ENCODE data around the gene NDFIP1. TPM values are rescaled to one million over a fixed set of nuclear protein-coding genes. Genes with fewer than 3 reads are reported as not detected.
"Not testable (repeated sequence)": the region's sequence is repeated elsewhere in the genome, so short reads cannot be mapped to it uniquely, and the experiment has no call there.

NDFIP1 gene
- total RNA-seq, 1 experiment from 2014 or later, result 49.3 TPM

DNA sequence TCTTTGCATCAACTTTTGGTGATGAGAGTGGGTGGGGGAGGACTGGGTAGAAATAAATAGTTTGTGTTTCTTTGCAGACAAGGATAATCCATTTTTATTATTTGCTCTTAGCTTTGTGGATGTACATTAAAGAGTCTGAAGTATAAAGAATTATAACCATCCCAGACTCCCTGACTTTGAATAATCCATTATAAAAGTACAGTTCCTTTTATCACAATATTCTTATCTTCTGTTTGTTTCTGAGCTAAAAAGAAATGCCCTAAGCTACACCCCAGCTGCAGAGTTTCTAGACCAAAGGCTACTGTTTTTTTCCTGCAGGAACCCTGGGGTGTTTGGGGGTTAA is 77.9 kb downstream of the NDFIP1 start:
- ChIA-PET CTCF (no interaction called here), POLR2A (ENCODE audit: low non-redundant PET) (no interaction called here)
- intact Hi-C loops (cut with micrococcal nuclease; ENCODE audit: unreplicated experiment), result no loop called here
- H3K27me3 ChIP-seq (replicated peaks; ENCODE audit: insufficient read depth, low read depth, low read length, poor library complexity), result no peaks in the 10 kb centered on the region
- no peaks in the 10 kb centered on the region for H3K4me1 ChIP-seq (ENCODE audit: insufficient read depth, low read length, poor library complexity, severe bottlenecking)
- H3K36me3 ChIP-seq (ENCODE audit: insufficient read depth, low read length, poor library complexity, severe bottlenecking), result no peaks in the 10 kb centered on the region
- BruUV-seq (replicated peaks), result no TSS peak
- H3K9me3 ChIP-seq (ENCODE audit: low read depth, low read length, poor library complexity, severe bottlenecking), result no peaks in the 10 kb centered on the region
- no peak overlapping the region for H3K4me3 ChIP-seq (ENCODE audit: low read depth, low read length, poor library complexity, severe bottlenecking)
- H3K27ac ChIP-seq (ENCODE audit: low read depth, low read length, poor library complexity, severe bottlenecking), result no peak overlapping the region
- TF ChIP-seq, protein P1, sequence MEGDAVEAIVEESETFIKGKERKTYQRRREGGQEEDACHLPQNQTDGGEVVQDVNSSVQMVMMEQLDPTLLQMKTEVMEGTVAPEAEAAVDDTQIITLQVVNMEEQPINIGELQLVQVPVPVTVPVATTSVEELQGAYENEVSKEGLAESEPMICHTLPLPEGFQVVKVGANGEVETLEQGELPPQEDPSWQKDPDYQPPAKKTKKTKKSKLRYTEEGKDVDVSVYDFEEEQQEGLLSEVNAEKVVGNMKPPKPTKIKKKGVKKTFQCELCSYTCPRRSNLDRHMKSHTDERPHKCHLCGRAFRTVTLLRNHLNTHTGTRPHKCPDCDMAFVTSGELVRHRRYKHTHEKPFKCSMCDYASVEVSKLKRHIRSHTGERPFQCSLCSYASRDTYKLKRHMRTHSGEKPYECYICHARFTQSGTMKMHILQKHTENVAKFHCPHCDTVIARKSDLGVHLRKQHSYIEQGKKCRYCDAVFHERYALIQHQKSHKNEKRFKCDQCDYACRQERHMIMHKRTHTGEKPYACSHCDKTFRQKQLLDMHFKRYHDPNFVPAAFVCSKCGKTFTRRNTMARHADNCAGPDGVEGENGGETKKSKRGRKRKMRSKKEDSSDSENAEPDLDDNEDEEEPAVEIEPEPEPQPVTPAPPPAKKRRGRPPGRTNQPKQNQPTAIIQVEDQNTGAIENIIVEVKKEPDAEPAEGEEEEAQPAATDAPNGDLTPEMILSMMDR (conservative IDR thresholded peaks at IDR 0.05; ENCODE audit: low read depth, low read length), result no peak
- no peak for TF ChIP-seq EZH2 (IDR thresholded peaks at IDR 0.05; ENCODE audit: borderline replicate concordance, low read depth, low read length, poor library complexity, severe bottlenecking)
- DNase-seq (ENCODE audit: low spot score), result no peak

DNA sequence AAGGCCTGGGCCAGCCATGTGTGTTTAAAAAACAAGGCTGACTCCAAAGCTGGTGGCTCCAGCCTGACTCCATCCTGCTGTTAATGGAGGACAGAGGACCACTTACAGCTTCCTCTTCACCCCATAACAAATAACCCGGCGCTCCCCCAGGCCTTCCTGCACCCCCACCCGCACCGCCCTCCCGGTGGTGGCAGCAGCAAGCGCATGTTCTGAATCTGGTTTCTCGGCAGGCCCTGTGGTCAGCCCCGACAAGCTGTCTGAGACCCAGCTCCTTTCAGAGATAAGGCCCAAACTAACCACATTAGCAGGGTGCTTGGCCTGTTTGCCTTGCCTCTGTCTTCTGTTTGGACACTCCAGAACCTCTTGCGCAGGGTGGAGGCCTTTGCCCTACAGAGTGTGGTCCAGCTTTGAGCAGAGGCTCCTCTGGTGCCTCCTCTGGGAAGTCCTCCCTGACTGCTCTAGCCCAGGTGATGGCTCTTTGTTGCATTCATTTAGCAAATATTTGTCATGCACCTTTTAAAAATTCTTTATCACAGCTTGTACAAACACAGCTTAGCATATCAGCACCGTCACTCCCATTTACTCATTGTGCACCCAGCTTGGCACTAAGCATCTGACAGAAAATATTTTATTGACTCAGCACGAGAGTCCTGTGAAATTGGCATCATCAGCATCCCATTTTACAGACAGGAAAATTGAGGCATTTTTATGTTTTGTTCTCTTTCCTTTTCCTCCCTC is 78.4 kb downstream of the NDFIP1 start:
- no peak for DNase-seq (ENCODE audit: low spot score)
- BruUV-seq (replicated peaks), result no TSS peak
- intact Hi-C loops (cut with micrococcal nuclease; ENCODE audit: unreplicated experiment), result no loop called here
- no peaks in the 10 kb centered on the region for H3K27me3 ChIP-seq (replicated peaks; ENCODE audit: insufficient read depth, low read depth, low read length, poor library complexity)
- no peak overlapping the region for H3K4me3 ChIP-seq (ENCODE audit: low read depth, low read length, poor library complexity, severe bottlenecking)
- H3K9me3 ChIP-seq (ENCODE audit: low read depth, low read length, poor library complexity, severe bottlenecking), result no peaks in the 10 kb centered on the region
- CTCF ChIA-PET, result no interaction called here
- POLR2A ChIA-PET (ENCODE audit: low non-redundant PET), result interaction anchor here (0.6 kb wide), 1 partner anchor 84 kb away, joined by 3 read pairs; no protein-coding TSS in a partner anchor
- no peak overlapping the region for H3K27ac ChIP-seq (ENCODE audit: low read depth, low read length, poor library complexity, severe bottlenecking)
- H3K4me1 ChIP-seq (ENCODE audit: insufficient read depth, low read length, poor library complexity, severe bottlenecking), result no peaks in the 10 kb centered on the region
- TF ChIP-seq, protein P1 (conservative IDR thresholded peaks at IDR 0.05; ENCODE audit: low read depth, low read length), result no peak
- TF ChIP-seq EZH2 (IDR thresholded peaks at IDR 0.05; ENCODE audit: borderline replicate concordance, low read depth, low read length, poor library complexity, severe bottlenecking), result no peak
- H3K36me3 ChIP-seq (ENCODE audit: insufficient read depth, low read length, poor library complexity, severe bottlenecking), result no peaks in the 10 kb centered on the region

DNA sequence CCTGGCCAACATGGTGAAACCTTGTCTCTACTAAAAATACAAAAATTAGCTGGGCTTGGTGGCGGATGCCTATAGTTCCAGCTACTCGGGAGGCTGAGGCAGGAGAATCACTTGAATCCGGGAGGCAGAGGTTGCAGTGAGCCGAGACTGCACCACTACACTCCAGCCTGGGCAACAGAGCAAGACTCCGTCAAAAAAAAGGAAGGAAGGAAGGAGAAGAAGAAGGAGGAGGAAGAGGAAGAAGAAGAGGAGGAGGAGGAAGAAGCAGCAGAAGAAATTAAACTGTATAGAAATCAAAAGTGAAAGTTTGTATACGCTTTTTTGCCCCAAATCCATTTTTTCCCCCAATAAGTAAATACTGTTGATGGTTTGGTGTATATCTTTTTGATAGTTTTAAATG is 80.1 kb downstream of the NDFIP1 start:
- H3K27ac ChIP-seq (ENCODE audit: low read depth, low read length, poor library complexity, severe bottlenecking); H3K4me3 ChIP-seq (ENCODE audit: low read depth, low read length, poor library complexity, severe bottlenecking); H3K27me3 ChIP-seq (replicated peaks; ENCODE audit: insufficient read depth, low read depth, low read length, poor library complexity); DNase-seq (ENCODE audit: low spot score); CTCF ChIA-PET; H3K36me3 ChIP-seq (ENCODE audit: insufficient read depth, low read length, poor library complexity, severe bottlenecking); BruUV-seq (replicated peaks); intact Hi-C loops (cut with micrococcal nuclease; ENCODE audit: unreplicated experiment); H3K9me3 ChIP-seq (ENCODE audit: low read depth, low read length, poor library complexity, severe bottlenecking); POLR2A ChIA-PET (ENCODE audit: low non-redundant PET); H3K4me1 ChIP-seq (ENCODE audit: insufficient read depth, low read length, poor library complexity, severe bottlenecking): not testable (repeated sequence)

DNA sequence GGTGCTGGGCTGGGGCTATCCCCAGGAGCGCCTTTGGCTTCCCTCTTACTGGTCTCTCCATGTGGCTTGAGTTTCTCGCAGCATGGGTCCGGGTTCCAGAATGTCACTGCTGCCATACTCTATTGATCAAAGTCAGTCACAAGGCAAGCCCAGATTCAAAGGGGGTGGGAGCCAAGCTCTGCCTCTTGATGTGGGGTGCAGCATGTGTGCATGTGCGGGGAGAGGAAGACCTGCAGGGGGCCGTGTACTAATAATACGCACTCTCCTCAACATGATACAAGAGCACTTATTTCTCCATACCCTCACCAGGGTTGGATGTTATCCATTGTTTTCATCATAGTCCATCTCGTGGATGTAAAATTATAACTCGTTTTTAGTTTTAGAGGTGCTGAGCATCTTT is 81.2 kb downstream of the NDFIP1 start:
- ChIA-PET CTCF (interaction anchor here (0.6 kb wide), 1 partner anchor 8 kb away, joined by 8 read pairs; no protein-coding TSS in a partner anchor), POLR2A (ENCODE audit: low non-redundant PET) (no interaction called here)
- H3K27ac ChIP-seq (ENCODE audit: low read depth, low read length, poor library complexity, severe bottlenecking), result no peak overlapping the region
- TF ChIP-seq, protein P1 (conservative IDR thresholded peaks at IDR 0.05; ENCODE audit: low read depth, low read length), result no peak
- no peak for TF ChIP-seq EZH2 (IDR thresholded peaks at IDR 0.05; ENCODE audit: borderline replicate concordance, low read depth, low read length, poor library complexity, severe bottlenecking)
- no TSS peak for BruUV-seq (replicated peaks)
- no peaks in the 10 kb centered on the region for H3K4me1 ChIP-seq (ENCODE audit: insufficient read depth, low read length, poor library complexity, severe bottlenecking)
- no peak for DNase-seq (ENCODE audit: low spot score)
- H3K9me3 ChIP-seq (ENCODE audit: low read depth, low read length, poor library complexity, severe bottlenecking), result no peaks in the 10 kb centered on the region
- intact Hi-C loops (cut with micrococcal nuclease; ENCODE audit: unreplicated experiment), result no loop called here
- H3K4me3 ChIP-seq (ENCODE audit: low read depth, low read length, poor library complexity, severe bottlenecking), result no peak overlapping the region
- H3K36me3 ChIP-seq (ENCODE audit: insufficient read depth, low read length, poor library complexity, severe bottlenecking), result no peaks in the 10 kb centered on the region
- no peaks in the 10 kb centered on the region for H3K27me3 ChIP-seq (replicated peaks; ENCODE audit: insufficient read depth, low read depth, low read length, poor library complexity)
